Endothelial cell of umbilical vein (primary cell): Measurements from ENCODE around the gene SEMA4C. TPM values are rescaled to one million over a fixed set of nuclear protein-coding genes. Genes with fewer than 3 reads are reported as not detected.

Experiments used
- BruUV-seq: library from RNA; stranded (reverse); fragments of 400-500 nt; replicated peaks from 2 replicates; lab custom pipeline; 2021; lab: Mats Ljungman, UMichigan
- CTCF ChIA-PET: fragments of 300-600, 350-600 bp; sonication (Branson Sonifier 250); formaldehyde crosslinking; loops from one replicate; lab custom pipeline; 2021; ENCODE audit warnings: antibody characterized with exemption, inconsistent platforms; lab: Charles Lee
- POLR2A ChIA-PET: fragments of 300-600, 350-600 bp; sonication (Branson Sonifier 250); formaldehyde crosslinking; loops from one replicate; lab custom pipeline; 2021; ENCODE audit warnings: antibody characterized with exemption, inconsistent platforms; lab: Charles Lee
- DNase-seq: peaks from one replicate; pipeline ENCODE4 v3.0.0-alpha.2; 2011; ENCODE audit warnings: low read depth, low spot score
- FAIRE-seq: peaks from 2 replicates; lab custom pipeline; 2011; peaks lifted over from hg19 to GRCh38; lab: Jason Lieb, UNC
- H2AFZ ChIP-seq: 2 replicates; pipeline ENCODE4 v1.6.0; 2012; ENCODE audit warnings: low read depth, low read length, control low read depth, inconsistent platforms
- H3K27ac ChIP-seq: 2 replicates; pipeline ENCODE4 v1.5.1; 2011; ENCODE audit warnings: low read depth, mild to moderate bottlenecking, control low read depth, low read length, moderate library complexity; ENCODE audit not compliant: insufficient read depth
- H3K27me3 ChIP-seq, 2 experiments: 2 replicates each; pipeline versions ENCODE4 v1.6.0 to v1.6.1; 2011; ENCODE audit warnings: low read length in 2 of 2, mixed read lengths in 1 of 2; ENCODE audit not compliant: control insufficient read depth in 2 of 2, insufficient read depth in 2 of 2
- H3K36me3 ChIP-seq, 2 experiments: 2 replicates in 1 of 2; 3 replicates in 1 of 2; pipeline ENCODE4 v1.5.1; 2011; ENCODE audit warnings: low read length in 2 of 2, mild to moderate bottlenecking in 1 of 2, moderate library complexity in 1 of 2; ENCODE audit not compliant: control insufficient read depth in 2 of 2, insufficient read depth in 2 of 2; ENCODE audit errors: extremely low read depth in 1 of 2
- H3K4me1 ChIP-seq: 3 replicates; pipeline ENCODE4 v1.5.1; 2011; ENCODE audit warnings: mild to moderate bottlenecking, low read length; ENCODE audit not compliant: control insufficient read depth, insufficient read depth; ENCODE audit errors: extremely low read depth
- H3K4me2 ChIP-seq: 2 replicates; pipeline ENCODE4 v1.6.1; 2011; ENCODE audit warnings: low read length, control low read depth, mixed read lengths; ENCODE audit not compliant: insufficient read depth
- H3K4me3 ChIP-seq, 3 experiments: fragments of 200-600 bp in 1 of 3; sonication (generic), shearing (Covaris generic) in 1 of 3; replicated peaks in 1 of 3; 2 replicates each; pipeline ENCODE4 v1.5.1; 2011 to 2016; ENCODE audit warnings: control low read depth in 3 of 3, low read length in 3 of 3, mild to moderate bottlenecking in 2 of 3, inconsistent platforms in 1 of 3, low read depth in 1 of 3, moderate library complexity in 1 of 3; ENCODE audit not compliant: insufficient read depth in 1 of 3
- H3K79me2 ChIP-seq: 2 replicates; pipeline ENCODE4 v1.6.0; 2012; ENCODE audit warnings: low read length, inconsistent platforms; ENCODE audit not compliant: control insufficient read depth, insufficient read depth
- H3K9ac ChIP-seq: replicated peaks from 2 replicates; pipeline ENCODE3; 2011; ENCODE audit warnings: low read length, control low read depth; ENCODE audit not compliant: insufficient read depth; ENCODE audit errors: extremely low read depth
- H3K9me1 ChIP-seq: replicated peaks from 3 replicates; pipeline ENCODE4 v1.6.0; 2011; ENCODE audit warnings: mild to moderate bottlenecking, low read length; ENCODE audit not compliant: control insufficient read depth, insufficient read depth; ENCODE audit errors: extremely low read depth
- H3K9me3 ChIP-seq: replicated peaks from 2 replicates; pipeline ENCODE4 v1.5.1; 2012; ENCODE audit warnings: low read length, inconsistent platforms; ENCODE audit not compliant: control insufficient read depth, insufficient read depth
- H4K20me1 ChIP-seq: replicated peaks from 2 replicates; pipeline ENCODE3; 2011; ENCODE audit warnings: mild to moderate bottlenecking, low read length; ENCODE audit not compliant: control insufficient read depth, insufficient read depth; ENCODE audit errors: extremely low read depth
- GATA2 ChIP-seq: IDR thresholded peaks from 2 replicates; pipeline ENCODE4 v1.7.0; 2011; ENCODE audit warnings: low read depth, mild to moderate bottlenecking, moderate library complexity, mixed read lengths, low read length; ENCODE audit not compliant: insufficient read length, insufficient read depth
- JUN ChIP-seq: IDR thresholded peaks from 2 replicates; pipeline ENCODE4 v1.6.1; 2011; ENCODE audit warnings: borderline replicate concordance, low read depth; ENCODE audit not compliant: insufficient read length, insufficient read depth
- dilution Hi-C: fragments of 300-500 bp; cut with MboI; formaldehyde crosslinking; loops from one replicate; pipeline ENCODE4 v1.15.0; 2019; ENCODE audit warnings: low sequenced_read_pairs; ENCODE audit not compliant: extremely low pct_ligation_motif_present
- intact Hi-C: fragments of 100-400 bp; cut with micrococcal nuclease; formaldehyde crosslinking; loops from one replicate; pipeline ENCODE4 v1.10.0; 2022
- polyA plus RNA-seq, 4 experiments: library from polyadenylated mRNA; depleted of rRNA in 3 of 4; stranded (reverse) in 3 of 4; unstranded in 1 of 4; fragments of >200 nt; gene quantifications; 2 replicates each; pipeline versions ENCODE4 v1.2.1 to v1.2.3, GENCODE V29; 2011 to 2012; ENCODE audit warnings: missing spikeins in 1 of 4
- total RNA-seq: library from RNA; stranded (reverse); gene quantifications from 2 replicates; pipeline ENCODE4 v1.2.3, GENCODE V29; 2021
- TF ChIP-seq, protein P1 (sequence below), 2 donors: IDR thresholded peaks; 1 replicate in 1 of 2; 2 replicates in 1 of 2; pipeline ENCODE4 v1.5.1; 2011; ENCODE audit warnings: low read length in 2 of 2, mild to moderate bottlenecking in 2 of 2, moderate library complexity in 2 of 2, control low read depth in 1 of 2, inconsistent platforms in 1 of 2, low read depth in 1 of 2; ENCODE audit not compliant: insufficient read depth in 1 of 2; ENCODE audit errors: extremely low read depth in 1 of 2
- TF ChIP-seq, protein P2 (sequence below): IDR thresholded peaks from 2 replicates; pipeline ENCODE4 v1.6.1; 2011; ENCODE audit not compliant: insufficient read depth, insufficient read length

The SEMA4C gene
- total and polyA plus RNA-seq, 2 donors (not counting 3 experiments of a cell fraction or from before 2014, with no cell fraction given): 16.4 to 17.3 TPM

DNA sequence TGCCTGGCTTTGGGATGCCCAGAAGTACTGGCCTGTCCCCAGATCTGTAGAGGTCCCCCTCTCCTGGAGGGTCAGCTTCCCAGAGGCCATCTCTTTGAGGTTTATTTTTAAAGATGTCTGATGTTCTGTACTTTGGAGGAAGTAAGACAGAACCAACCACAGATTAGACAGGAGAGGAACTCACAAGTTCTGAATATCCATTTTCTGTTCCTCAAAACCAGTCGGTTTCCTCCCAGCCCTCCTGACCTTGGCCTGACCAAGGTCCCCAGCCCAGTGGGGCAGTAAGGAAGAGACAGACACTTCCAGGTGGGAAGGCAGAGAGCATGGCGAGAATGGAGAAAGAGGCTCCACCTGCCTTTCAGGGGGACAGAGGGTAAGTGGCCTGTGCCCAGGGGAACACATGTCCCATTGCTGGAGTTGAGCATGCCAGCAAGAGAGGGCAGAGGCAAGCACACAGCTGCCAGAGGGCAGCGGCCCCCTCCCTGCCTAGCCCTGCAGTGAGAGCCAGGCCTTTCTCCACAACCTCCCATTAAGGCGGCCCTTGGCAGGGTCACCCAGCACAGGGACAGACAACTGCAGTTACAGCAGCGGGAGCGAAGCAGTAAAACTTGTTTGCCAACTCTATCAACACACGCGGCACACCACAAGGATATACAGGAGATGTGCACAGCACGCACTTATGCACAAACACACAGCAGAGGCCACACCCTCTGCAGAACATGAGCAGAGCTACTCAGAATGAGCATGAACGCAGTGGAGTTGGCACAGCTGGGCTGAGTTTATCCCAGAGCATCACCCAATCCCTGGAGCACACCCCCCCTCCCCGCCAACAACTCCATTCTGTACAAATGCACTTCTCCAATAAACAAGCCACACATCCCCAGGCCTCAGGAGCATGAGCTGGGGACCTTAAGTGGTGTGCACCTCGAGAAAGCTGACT lies 18.5 kb upstream of the SEMA4C start:
- no peak for DNase-seq
- no peak overlapping the region for H3K9ac ChIP-seq
- no peak for FAIRE-seq
- no peak overlapping the region for H2AFZ ChIP-seq
- no peak overlapping the region for H3K27ac ChIP-seq
- intact Hi-C loops (no loop called here), dilution Hi-C loops (no loop called here)
- no peaks in the 10 kb centered on the region for H4K20me1 ChIP-seq
- H3K4me1 ChIP-seq: no peaks in the 10 kb centered on the region
- CTCF ChIA-PET: no interaction called here
- TF ChIP-seq, protein P1, sequence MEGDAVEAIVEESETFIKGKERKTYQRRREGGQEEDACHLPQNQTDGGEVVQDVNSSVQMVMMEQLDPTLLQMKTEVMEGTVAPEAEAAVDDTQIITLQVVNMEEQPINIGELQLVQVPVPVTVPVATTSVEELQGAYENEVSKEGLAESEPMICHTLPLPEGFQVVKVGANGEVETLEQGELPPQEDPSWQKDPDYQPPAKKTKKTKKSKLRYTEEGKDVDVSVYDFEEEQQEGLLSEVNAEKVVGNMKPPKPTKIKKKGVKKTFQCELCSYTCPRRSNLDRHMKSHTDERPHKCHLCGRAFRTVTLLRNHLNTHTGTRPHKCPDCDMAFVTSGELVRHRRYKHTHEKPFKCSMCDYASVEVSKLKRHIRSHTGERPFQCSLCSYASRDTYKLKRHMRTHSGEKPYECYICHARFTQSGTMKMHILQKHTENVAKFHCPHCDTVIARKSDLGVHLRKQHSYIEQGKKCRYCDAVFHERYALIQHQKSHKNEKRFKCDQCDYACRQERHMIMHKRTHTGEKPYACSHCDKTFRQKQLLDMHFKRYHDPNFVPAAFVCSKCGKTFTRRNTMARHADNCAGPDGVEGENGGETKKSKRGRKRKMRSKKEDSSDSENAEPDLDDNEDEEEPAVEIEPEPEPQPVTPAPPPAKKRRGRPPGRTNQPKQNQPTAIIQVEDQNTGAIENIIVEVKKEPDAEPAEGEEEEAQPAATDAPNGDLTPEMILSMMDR (IDR thresholded peaks at IDR 0.05; ENCODE audit: extremely low read depth in 1 of 2, insufficient read depth in 1 of 2, low read depth in 1 of 2, low read length in 2 of 2): no peak
- TF ChIP-seq GATA2 (no peak), JUN (no peak)
- TF ChIP-seq, protein P2, sequence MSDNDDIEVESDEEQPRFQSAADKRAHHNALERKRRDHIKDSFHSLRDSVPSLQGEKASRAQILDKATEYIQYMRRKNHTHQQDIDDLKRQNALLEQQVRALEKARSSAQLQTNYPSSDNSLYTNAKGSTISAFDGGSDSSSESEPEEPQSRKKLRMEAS: no peak
- POLR2A ChIA-PET: no interaction called here
- H3K36me3 ChIP-seq: no peaks in the 10 kb centered on the region
- H3K4me3 ChIP-seq: no peak overlapping the region
- no peak overlapping the region for H3K4me2 ChIP-seq
- no peaks in the 10 kb centered on the region for H3K79me2 ChIP-seq
- H3K27me3 ChIP-seq: no peaks in the 10 kb centered on the region
- H3K9me1 ChIP-seq: no peaks in the 10 kb centered on the region
- no TSS peak for BruUV-seq
- H3K9me3 ChIP-seq: no peaks in the 10 kb centered on the region
